SU-DHL-6 (cell line): ENCODE data around the gene KIRREL2.
A peak's percentile ranks its signal among the peaks of the same experiment; 100 is the strongest.

Source experiments
- H2AFZ ChIP-seq: fragments of 200-600 bp; sonication (generic); 2 replicates; pipeline ENCODE4 v1.6.1; 2014; ENCODE audit warnings: low read depth, mild to moderate bottlenecking, moderate library complexity, mixed read lengths, antibody characterized with exemption, low read length; ENCODE audit not compliant: severe bottlenecking
- H3F3A ChIP-seq: fragments of 200-600 bp; shearing (Covaris generic); 2 replicates; pipeline ENCODE4 v1.6.0; 2016; ENCODE audit warnings: antibody characterized with exemption, mild to moderate bottlenecking; ENCODE audit not compliant: insufficient read depth
- H3K27ac ChIP-seq: fragments of 200-600 bp; sonication (generic); 2 replicates; pipeline ENCODE4 v1.5.1; 2016; ENCODE audit warnings: low read depth, mild to moderate bottlenecking, low read length, moderate library complexity, mixed read lengths
- H3K27me3 ChIP-seq: fragments of 200-600 bp; sonication (generic), shearing (Covaris generic); 2 replicates; pipeline ENCODE4 v1.6.0; 2014; ENCODE audit warnings: mild to moderate bottlenecking, low read length
- H3K36me3 ChIP-seq: fragments of 200-600 bp; sonication (generic); 2 replicates; pipeline ENCODE4 v1.6.1; 2014; ENCODE audit warnings: mild to moderate bottlenecking, low read length, mixed read lengths
- H3K4me2 ChIP-seq: fragments of 300-600, 200-600 bp; shearing (Covaris generic), sonication (generic); 2 replicates; pipeline ENCODE4 v1.6.0; 2014; ENCODE audit warnings: low read length, low read depth, mild to moderate bottlenecking; ENCODE audit not compliant: poor library complexity, severe bottlenecking
- H3K4me3 ChIP-seq: fragments of 200-600 bp; sonication (generic); 2 replicates; pipeline ENCODE4 v1.5.1; 2014; ENCODE audit warnings: antibody characterized with exemption, low read length, mild to moderate bottlenecking, mixed read lengths; ENCODE audit not compliant: insufficient read depth, poor library complexity, severe bottlenecking
- H3K79me2 ChIP-seq: fragments of 200-600 bp; sonication (generic); 2 replicates; pipeline ENCODE4 v1.6.1; 2014; ENCODE audit warnings: mild to moderate bottlenecking, low read length, moderate library complexity; ENCODE audit not compliant: insufficient read depth
- H3K9ac ChIP-seq: fragments of 200-600 bp; sonication (generic); 2 replicates; pipeline ENCODE4 v1.7.0; 2014; ENCODE audit warnings: mild to moderate bottlenecking, low read length
- H3K9me2 ChIP-seq: fragments of 200-600 bp; sonication (generic); replicated peaks from 2 replicates; pipeline ENCODE4 v1.6.1; 2014; ENCODE audit warnings: low read length; ENCODE audit not compliant: insufficient read depth
- H3K9me3 ChIP-seq: fragments of 200-600 bp; sonication (generic); 2 replicates; pipeline ENCODE4 v1.6.1; 2014; ENCODE audit warnings: low read length, mixed read lengths; ENCODE audit not compliant: insufficient read depth
- H4K20me1 ChIP-seq: fragments of 200-600 bp; sonication (generic); 2 replicates; pipeline ENCODE4 v1.6.1; 2014; ENCODE audit warnings: low read depth, mild to moderate bottlenecking, antibody characterized with exemption, low read length, moderate library complexity, mixed read lengths
- CTCF ChIP-seq: fragments of 200-600 bp; sonication (generic); IDR thresholded peaks from one replicate; pipeline ENCODE4 v1.5.1; 2017; ENCODE audit warnings: antibody characterized with exemption, mild to moderate bottlenecking, low read length, moderate library complexity; ENCODE audit not compliant: insufficient read depth, poor library complexity, severe bottlenecking
- EZH2phosphoT487 ChIP-seq: fragments of 200-600 bp; sonication (generic), shearing (Covaris generic); conservative IDR thresholded peaks from 2 replicates; pipeline ENCODE4 v1.6.1; 2018; ENCODE audit warnings: mild to moderate bottlenecking, antibody characterized with exemption, low read length, moderate library complexity, mixed read lengths

KIRREL2 gene

GRCh38 chr19:35882114-35882832 is 25.6 kb downstream of the KIRREL2 start:
- no peaks in the 10 kb centered on the region for H3K9me3 ChIP-seq
- peaks cover 27% of the 10 kb centered on the region; the same call in 1 of the 2 replicates for H3F3A ChIP-seq
- no peaks in the 10 kb centered on the region for H3K79me2 ChIP-seq
- peak overlapping the region; percentile 2; the same call in 1 of the 2 replicates for H3K9ac ChIP-seq
- H4K20me1 ChIP-seq = no peaks in the 10 kb centered on the region
- TF ChIP-seq CTCF (peak; percentile 19), EZH2phosphoT487 (no peak)
- H3K27me3 ChIP-seq = no peaks in the 10 kb centered on the region
- no peak overlapping the region for H3K4me3 ChIP-seq
- no peaks in the 10 kb centered on the region for H3K9me2 ChIP-seq
- H3K4me2 ChIP-seq = peak overlapping the region; percentile 27
- peak overlapping the region; percentile 69 for H2AFZ ChIP-seq
- peak overlapping the region; percentile 14; the same call in 1 of the 2 replicates for H3K27ac ChIP-seq
- H3K36me3 ChIP-seq = no peaks in the 10 kb centered on the region

- Histone ChIP-seq H3K27me3 (no peaks in the 10 kb centered on the region), H2AFZ (no peak overlapping the region), H3K9me3 (no peaks in the 10 kb centered on the region), H3K36me3 (no peaks in the 10 kb centered on the region), H3K79me2 (no peaks in the 10 kb centered on the region), H3K4me3 (no peak overlapping the region), H3K9me2 (no peaks in the 10 kb centered on the region), H3K27ac (no peak overlapping the region), H3F3A (peaks cover 28% of the 10 kb centered on the region; the same call in 1 of the 2 replicates), H3K9ac (no peak overlapping the region), H4K20me1 (no peaks in the 10 kb centered on the region), H3K4me2 (no peak overlapping the region)
- TF ChIP-seq EZH2phosphoT487 (no peak), CTCF (no peak)
Observed at GRCh38 chr19:35883882-35884281, 27.2 kb downstream of the KIRREL2 start.

GRCh38 chr19:35885225-35885738 is 28.6 kb downstream of the KIRREL2 start:
- H4K20me1 ChIP-seq = no peaks in the 10 kb centered on the region
- H3K4me2 ChIP-seq = no peak overlapping the region
- H3K4me3 ChIP-seq = no peak overlapping the region
- TF ChIP-seq CTCF (no peak), EZH2phosphoT487 (no peak)
- no peaks in the 10 kb centered on the region for H3K9me2 ChIP-seq
- H2AFZ ChIP-seq = no peak overlapping the region
- no peaks in the 10 kb centered on the region for H3K9me3 ChIP-seq
- no peaks in the 10 kb centered on the region for H3K27me3 ChIP-seq
- H3K79me2 ChIP-seq = no peaks in the 10 kb centered on the region
- peaks cover 4% of the 10 kb centered on the region; the same call in 1 of the 2 replicates for H3K36me3 ChIP-seq
- H3F3A ChIP-seq = peaks cover 28% of the 10 kb centered on the region; the same call in 1 of the 2 replicates
- H3K27ac ChIP-seq = no peak overlapping the region
- H3K9ac ChIP-seq = no peak overlapping the region
